Measurements from ENCODE around the gene GPR137.
A peak's percentile ranks its signal among the peaks of the same experiment; 100 is the strongest.

Gene GPR137

GRCh38 chr11:64330888-64331287 is 45.2 kb downstream of the GPR137 start:
- no peak overlapping the region for H3K4me3 ChIP-seq (ENCODE audit: low read depth, low read length)
- DNase-seq (ENCODE audit: low read depth): no peak
- TF ChIP-seq, protein P1, sequence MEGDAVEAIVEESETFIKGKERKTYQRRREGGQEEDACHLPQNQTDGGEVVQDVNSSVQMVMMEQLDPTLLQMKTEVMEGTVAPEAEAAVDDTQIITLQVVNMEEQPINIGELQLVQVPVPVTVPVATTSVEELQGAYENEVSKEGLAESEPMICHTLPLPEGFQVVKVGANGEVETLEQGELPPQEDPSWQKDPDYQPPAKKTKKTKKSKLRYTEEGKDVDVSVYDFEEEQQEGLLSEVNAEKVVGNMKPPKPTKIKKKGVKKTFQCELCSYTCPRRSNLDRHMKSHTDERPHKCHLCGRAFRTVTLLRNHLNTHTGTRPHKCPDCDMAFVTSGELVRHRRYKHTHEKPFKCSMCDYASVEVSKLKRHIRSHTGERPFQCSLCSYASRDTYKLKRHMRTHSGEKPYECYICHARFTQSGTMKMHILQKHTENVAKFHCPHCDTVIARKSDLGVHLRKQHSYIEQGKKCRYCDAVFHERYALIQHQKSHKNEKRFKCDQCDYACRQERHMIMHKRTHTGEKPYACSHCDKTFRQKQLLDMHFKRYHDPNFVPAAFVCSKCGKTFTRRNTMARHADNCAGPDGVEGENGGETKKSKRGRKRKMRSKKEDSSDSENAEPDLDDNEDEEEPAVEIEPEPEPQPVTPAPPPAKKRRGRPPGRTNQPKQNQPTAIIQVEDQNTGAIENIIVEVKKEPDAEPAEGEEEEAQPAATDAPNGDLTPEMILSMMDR (IDR thresholded peaks at IDR 0.05; ENCODE audit: control insufficient read depth, extremely low read depth, insufficient read depth): no peak

DNA sequence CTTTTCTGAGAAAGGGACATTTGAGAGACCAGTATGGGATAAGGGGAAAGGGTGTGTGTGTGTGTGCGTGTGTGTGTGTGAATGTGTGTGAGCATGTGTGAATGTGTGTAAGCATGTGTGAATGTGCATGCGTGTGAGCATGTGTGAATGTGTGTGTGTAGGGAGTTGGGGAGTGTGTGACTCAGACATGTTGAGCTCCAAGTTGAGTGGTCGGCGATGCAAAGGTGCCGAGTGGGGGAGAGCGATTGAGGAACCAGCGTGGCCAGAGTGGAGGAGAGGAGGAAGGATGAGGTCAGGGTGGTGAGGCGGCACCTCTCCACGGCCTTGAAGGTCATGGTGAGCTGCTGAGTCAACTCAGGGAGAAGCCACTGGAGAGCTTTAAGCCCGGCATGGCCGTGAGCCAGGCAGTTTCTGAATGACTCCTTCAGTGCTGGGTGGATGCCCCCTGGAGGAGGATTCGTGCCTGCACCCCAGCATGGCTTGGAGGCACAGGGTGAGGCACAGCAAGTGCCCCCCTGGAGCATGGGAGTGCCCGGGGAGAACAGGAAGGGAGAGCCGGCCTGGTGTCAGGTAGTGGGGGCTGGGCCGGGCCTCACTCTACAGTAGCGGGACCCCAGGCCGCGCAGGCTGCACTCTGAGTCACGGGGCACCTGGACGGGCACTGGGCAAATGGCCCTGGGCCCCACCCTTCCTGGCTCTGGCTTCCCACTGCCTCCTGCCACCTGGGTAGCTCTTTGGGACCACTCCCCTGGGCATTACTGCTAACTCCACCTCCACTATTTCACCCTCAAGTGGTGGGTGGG is 46.1 kb downstream of the GPR137 start:
- no peak for DNase-seq (ENCODE audit: low read depth)
- no peak overlapping the region for H3K4me3 ChIP-seq (ENCODE audit: low read depth, low read length)
- TF ChIP-seq, protein P1 (IDR thresholded peaks at IDR 0.05; ENCODE audit: control insufficient read depth, extremely low read depth, insufficient read depth): peak; percentile 9

DNA sequence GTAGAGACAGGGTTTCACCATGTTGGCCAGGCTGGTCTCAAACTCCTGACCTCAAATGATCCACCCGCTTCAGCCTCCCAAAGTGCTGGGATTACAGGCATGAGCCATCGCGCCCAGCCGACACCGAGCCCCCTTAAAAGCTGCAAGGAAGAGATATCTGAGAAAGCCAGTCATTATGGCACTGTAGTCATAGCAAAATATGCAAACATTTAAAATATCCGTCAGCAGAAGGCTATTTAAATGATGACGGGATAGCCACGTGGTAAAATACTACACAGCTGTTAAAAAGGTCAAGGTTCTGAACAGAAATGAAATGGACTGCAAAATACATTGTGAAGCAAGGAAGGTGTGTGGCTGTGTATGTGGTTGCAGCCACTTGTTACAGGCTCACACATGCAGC is 47.9 kb downstream of the GPR137 start:
- DNase-seq (ENCODE audit: low read depth): no peak
- TF ChIP-seq, protein P1 (IDR thresholded peaks at IDR 0.05; ENCODE audit: control insufficient read depth, extremely low read depth, insufficient read depth): no peak
- H3K4me3 ChIP-seq (ENCODE audit: low read depth, low read length): no peak overlapping the region

- TF ChIP-seq, protein P1 (IDR thresholded peaks at IDR 0.05; ENCODE audit: control insufficient read depth, extremely low read depth, insufficient read depth): no peak
- DNase-seq (ENCODE audit: low read depth): no peak
Measured at GRCh38 chr11:64334764-64335735, 49.4 kb downstream of the GPR137 start.

DNA sequence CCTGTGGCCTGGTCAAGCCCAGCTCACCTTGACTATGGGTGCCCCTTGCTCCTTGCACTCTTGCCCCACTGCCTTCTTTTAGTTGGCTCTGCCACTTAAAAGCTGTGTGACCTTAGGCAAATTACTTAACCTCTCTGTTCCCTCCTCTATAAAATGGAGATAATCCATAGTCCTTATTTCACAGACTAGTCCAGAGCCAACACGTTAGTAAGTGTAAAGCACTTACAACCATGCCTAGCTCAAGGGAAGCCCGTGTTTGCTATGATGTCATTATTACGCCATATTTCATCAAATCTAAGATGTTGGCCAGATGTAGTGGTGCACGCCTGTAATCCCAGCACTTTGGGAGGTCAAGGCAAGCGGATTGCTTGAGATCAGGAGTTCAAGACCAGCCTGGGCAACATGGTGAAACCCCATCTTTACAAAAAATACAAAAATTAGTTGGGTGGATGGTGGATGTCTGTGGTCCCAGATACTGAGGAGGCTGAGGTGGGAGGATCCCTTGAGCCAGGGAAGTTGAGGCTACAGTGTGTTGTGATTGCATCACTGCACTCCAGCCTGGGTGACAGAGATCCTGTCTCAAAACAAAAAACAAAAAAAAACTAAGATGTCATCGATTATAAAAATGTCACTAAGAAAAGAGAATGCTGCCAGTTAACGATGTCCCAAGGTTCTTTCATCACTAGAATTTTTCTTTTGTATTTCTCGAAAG is 52.0 kb downstream of the GPR137 start:
- TF ChIP-seq, protein P1 (IDR thresholded peaks at IDR 0.05; ENCODE audit: control insufficient read depth, extremely low read depth, insufficient read depth): no peak
- no peak for DNase-seq (ENCODE audit: low read depth)
- H3K4me3 ChIP-seq (ENCODE audit: low read depth, low read length): no peak overlapping the region

More at GRCh38 chr11:64334764-64335735, 49.4 kb downstream of the GPR137 start:
- H3K4me3 ChIP-seq (ENCODE audit: low read depth, low read length): no peak overlapping the region

- DNase-seq (ENCODE audit: low read depth): no peak
- TF ChIP-seq, protein P1 (IDR thresholded peaks at IDR 0.05; ENCODE audit: control insufficient read depth, extremely low read depth, insufficient read depth): no peak
- H3K4me3 ChIP-seq (ENCODE audit: low read depth, low read length): no peak overlapping the region
Measured at GRCh38 chr11:64338716-64339115, 53.1 kb downstream of the GPR137 start.
